Lower leg skin (tissue), 4 donors: ENCODE measurements around the gene NRXN2. TPM values are rescaled to one million over a fixed set of nuclear protein-coding genes. Genes with fewer than 3 reads are reported as not detected.

Experiments used
- DNase-seq, 2 donors: peaks; one replicate each; pipeline ENCODE4 v3.0.0-alpha.2; 2019; ENCODE audit warnings: low spot score in 2 of 2
- H3K4me3 ChIP-seq: fragments of 200-600 bp; sonication (generic); 2 replicates; pipeline ENCODE4 v1.5.1; 2017; ENCODE audit warnings: mild to moderate bottlenecking, low read depth; ENCODE audit not compliant: poor library complexity, severe bottlenecking
- CTCF ChIP-seq, 3 donors: fragments of 450-650 bp; IDR thresholded peaks; one replicate each; pipeline ENCODE4 v1.5.1; 2016; ENCODE audit warnings: antibody characterized with exemption in 3 of 3, mild to moderate bottlenecking in 3 of 3, moderate library complexity in 2 of 3
- POLR2A ChIP-seq, 2 donors: fragments of 450-650 bp; IDR thresholded peaks; one replicate each; pipeline ENCODE4 v1.6.1; 2016 to 2017; ENCODE audit warnings: antibody characterized with exemption in 2 of 2, mild to moderate bottlenecking in 1 of 2, moderate library complexity in 1 of 2
- whole genome bisulfite sequencing, 2 donors: methylation state at CpG; one replicate each; pipeline ENCODE4 v1.1.5; 2018; 5-methylcytosine and 5-hydroxymethylcytosine counted together
- intact Hi-C: fragments of 100-400 bp; cut with DNase I; formaldehyde crosslinking; loops from one replicate; pipeline ENCODE4 v1.15.0; 2023; ENCODE audit warnings: low total_unique reads
- total RNA-seq, 4 donors: library from RNA; depleted of rRNA; stranded (reverse); fragments of >200 nt; gene quantifications; one replicate each; pipeline ENCODE4 v1.1.0, GENCODE V29; 2016

Gene NRXN2
- total RNA-seq, 4 donors from 2014 or later = 0.27 to 7.0 (median 1.1) TPM; not detected in 1

DNA sequence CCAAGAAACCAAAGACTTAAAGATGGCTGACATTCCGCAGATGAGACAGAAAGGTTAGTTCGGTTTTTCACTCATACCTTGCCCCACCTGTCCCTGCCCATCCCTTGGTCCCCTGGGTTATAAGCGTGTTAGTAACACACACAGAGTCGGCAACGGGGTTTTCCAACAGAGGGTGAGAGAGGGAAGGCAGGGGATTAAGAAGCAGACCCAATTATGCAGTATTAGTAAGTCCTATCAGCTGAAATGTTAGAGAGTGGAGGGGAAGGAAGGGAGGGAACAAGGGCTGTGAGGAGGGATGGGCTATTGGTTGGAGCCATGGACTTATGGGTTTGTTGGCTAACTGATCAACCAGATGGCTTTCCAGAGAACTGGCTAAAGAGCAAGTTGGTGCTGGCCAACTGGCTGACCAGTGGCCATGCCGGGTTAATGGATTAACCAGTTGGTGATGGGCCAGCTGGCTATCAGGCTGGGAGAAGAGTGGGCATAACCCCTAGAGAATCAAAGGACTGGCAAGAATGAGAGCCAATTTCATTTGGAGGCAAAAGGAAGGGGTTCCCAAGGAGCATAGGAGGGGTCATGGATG, 45.5 kb downstream of the NRXN2 start:
- TF ChIP-seq CTCF (IDR thresholded peaks at IDR 0.05) = no peak
- TF ChIP-seq POLR2A (IDR thresholded peaks at IDR 0.05) = no peak
- 75 to 83% methylated on average over 6 of the region's 6 CpGs for WGBS, 2 donors
- H3K4me3 ChIP-seq = no peak overlapping the region

GRCh38 chr11:64676261-64676615, 46.8 kb downstream of the NRXN2 start:
- 78 to 80% methylated on average over 2 of the region's 2 CpGs for WGBS, 2 donors
- H3K4me3 ChIP-seq = no peak overlapping the region
- TF ChIP-seq CTCF (IDR thresholded peaks at IDR 0.05) (no peak), POLR2A (IDR thresholded peaks at IDR 0.05) (no peak)
- intact Hi-C loops = no loop called here
- no peak for DNase-seq

More for the DNA sequence above, 45.5 kb downstream of the NRXN2 start:
- intact Hi-C loops = no loop called here
- DNase-seq = no peak

DNA sequence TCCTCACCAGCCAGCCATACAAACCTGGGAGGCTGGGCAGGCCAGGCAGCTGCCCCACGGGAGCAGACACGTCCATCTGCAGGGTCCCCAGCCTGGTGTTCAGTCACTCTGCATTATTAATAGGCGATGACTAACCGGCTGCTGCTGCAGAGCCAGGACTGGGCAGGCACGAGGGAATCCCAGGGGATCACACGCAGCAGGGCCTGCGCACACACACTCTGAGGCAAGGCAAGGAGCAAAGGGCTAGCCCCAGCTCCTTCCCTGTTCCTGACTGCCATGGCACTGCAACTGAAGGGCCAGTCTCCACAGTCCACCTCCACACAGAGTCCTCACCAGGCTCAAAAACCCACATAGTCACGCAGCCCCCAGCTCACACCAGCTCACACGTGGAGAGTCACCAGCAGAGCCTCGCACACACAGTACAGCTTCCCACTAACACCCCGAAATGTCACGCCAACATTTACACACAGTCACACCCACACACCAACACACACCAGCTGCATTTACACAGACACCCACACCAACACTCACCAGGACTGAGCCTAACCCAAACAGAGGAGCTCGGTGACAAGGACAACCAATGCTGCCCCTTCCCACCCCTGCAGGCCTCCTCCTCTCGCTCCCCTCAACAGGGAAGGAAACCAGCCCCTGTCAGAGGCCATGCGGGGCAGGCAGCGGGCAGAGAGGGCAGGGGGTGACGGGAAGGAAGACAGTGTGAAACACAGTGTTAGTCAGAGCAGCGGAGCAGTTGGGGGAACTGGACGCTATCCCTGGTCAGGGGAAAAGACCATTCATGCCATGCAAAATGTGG, 47.3 kb downstream of the NRXN2 start:
- TF ChIP-seq CTCF (IDR thresholded peaks at IDR 0.05) (no peak), POLR2A (IDR thresholded peaks at IDR 0.05) (no peak)
- DNase-seq = peak; percentile 53 to 92
- 47 to 59% methylated on average over 18 to 19 of the region's 19 CpGs for WGBS, 2 donors
- no peak overlapping the region for H3K4me3 ChIP-seq
- intact Hi-C loops = no loop called here

DNA sequence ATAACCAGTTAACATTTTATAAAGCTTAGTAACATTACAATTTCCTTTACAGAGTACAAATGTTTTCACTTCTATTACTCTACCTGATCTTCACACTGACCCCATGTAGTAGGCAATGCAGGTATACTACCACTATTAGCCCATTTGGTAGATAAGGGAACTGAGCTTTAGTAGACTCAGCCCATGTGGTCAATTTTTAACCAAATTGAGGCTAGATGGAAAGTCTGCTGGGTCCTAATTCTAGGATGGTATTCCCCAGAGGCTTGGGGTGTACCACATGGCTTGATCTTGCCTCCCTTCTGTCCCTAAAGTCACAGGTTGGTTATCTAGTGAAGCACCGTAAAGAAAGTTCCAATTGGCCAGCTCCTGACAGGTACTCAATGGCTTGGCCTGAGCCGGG, 48.2 kb downstream of the NRXN2 start:
- TF ChIP-seq POLR2A (IDR thresholded peaks at IDR 0.05) (no peak), CTCF (IDR thresholded peaks at IDR 0.05) (no peak)
- intact Hi-C loops = no loop called here
- no peak for DNase-seq
- no peak overlapping the region for H3K4me3 ChIP-seq
- 73 to 93% methylated on average over 2 of the region's 2 CpGs for WGBS, 2 donors

DNA sequence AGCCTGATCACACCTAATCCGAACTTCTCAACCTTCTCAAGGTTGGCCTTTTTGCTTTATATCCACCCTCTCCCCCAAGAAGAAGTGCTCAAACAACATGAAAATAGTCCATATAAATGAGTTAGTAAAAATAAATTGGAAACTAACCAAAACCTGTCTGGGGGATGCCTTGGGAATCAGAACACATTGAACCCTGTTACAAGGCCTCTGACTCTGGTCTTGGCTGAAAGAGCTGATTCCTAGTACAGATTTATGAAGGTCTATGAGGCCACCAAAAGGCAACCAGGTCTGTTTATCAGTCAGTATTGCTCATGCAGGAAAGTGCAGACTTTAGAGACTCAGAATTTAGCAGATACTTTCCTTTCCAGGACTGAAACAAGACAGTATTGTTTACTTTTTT, 49.7 kb downstream of the NRXN2 start:
- no peak overlapping the region for H3K4me3 ChIP-seq
- DNase-seq = no peak
- intact Hi-C loops = no loop called here
- WGBS, 2 donors = 93 to 94% methylated on average over 1 of the region's 1 CpG
- TF ChIP-seq CTCF (IDR thresholded peaks at IDR 0.05) = no peak
- TF ChIP-seq POLR2A (IDR thresholded peaks at IDR 0.05) = no peak
